NCI-H2227 (cell line): ENCODE data around the gene FAH.
A peak's percentile ranks its signal among the peaks of the same experiment; 100 is the strongest.
"Not testable (repeated sequence)": the region's sequence is repeated elsewhere in the genome, so short reads cannot be mapped to it uniquely, and the experiment has no call there.

Experiments
- DNase-seq: peaks from one replicate; lab custom pipeline; 2025; ENCODE audit not compliant: unreplicated experiment; lab: John Stamatoyannopoulos, UW

The FAH gene

DNA sequence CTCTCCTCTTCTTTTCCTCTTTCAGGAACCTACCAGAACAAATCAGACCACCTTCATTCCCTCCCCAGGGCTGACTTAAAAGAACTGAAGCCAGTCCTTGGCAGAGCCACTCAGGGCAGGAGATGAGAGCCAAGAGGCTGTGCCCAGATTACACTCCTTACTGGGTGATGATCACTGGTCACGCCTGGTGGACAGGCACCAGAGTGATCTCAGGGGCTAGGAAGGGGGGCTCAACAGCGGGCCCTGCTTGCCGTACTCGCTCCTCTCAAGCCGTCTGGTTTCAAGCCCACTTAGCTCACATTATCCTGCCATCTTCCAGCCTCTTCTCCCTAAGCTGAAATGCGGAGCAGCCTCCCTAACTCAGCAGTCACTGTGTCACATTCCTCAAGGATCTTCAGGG lies 1.7 kb upstream of the FAH start:
- no peak for DNase-seq

GRCh38 chr15:80151576-80151975 lies 1.2 kb upstream of the FAH start:
- DNase-seq: no peak

DNA sequence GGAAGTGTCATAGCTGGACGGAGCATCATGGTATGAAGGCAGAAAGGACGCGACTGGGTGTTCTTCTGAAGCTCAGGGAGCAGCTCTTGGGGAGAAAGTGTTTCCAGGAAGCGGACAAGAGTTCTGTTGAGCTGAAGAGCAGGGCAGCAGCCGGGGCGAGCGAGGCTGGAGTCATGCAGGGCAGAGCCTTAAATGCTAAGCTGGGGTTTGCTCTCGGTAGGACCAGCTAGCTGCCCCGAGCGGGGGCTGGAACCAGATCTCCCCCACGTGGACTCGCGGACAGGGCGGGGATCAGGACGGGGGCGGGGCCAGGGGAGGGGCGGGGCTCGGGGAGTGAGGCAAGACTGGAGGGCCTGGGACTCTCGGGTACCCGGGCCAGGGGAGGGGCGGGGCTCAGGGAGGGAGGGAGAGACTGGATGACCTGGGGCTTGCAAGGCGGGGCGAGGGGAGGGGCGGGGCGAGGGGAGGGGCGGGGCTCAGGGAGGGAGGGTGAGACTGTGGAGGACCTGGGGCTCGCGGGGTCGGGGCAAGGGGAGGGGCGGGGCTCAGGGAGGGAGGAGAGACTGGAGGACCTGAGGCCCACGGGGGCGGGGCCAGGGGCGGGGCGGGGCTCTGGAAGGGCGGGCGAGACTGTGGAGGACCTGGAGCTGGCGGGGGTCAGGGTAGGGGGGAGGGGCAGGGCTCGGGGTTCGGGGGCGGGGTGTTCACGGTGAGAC lies 461 bp upstream of the FAH start:
- peak; percentile 77 for DNase-seq

GRCh38 chr15:80153900-80154299 lies 1.1 kb downstream of the FAH start:
- DNase-seq: no peak

- DNase-seq: peak; percentile 21
Observed at GRCh38 chr15:80154336-80154735, 1.5 kb downstream of the FAH start.

DNA sequence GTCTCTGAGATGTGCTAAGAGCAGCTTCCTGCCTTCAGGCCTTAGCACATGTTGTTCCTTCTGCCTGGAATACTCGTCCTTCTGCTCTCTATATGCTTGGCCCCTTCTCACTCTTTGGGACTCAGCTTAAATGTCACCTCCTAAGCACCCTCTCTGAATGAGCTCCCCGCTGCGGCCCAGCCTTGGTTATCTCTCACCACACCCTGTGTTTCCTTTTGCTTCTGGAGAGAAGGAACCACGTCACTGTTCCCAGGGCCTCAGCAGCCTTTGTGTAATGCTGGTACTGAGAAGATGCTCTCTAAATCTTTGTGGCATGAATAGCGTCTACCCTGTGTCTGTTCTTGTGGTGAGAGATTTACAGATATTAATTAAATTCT lies 2.2 kb downstream of the FAH start:
- no peak for DNase-seq

GRCh38 chr15:80155378-80156175 lies 2.8 kb downstream of the FAH start:
- not testable (repeated sequence) for DNase-seq

GRCh38 chr15:80156176-80156720 lies 3.4 kb downstream of the FAH start:
- DNase-seq: no peak

- DNase-seq: no peak
Observed at GRCh38 chr15:80157215-80157614, 4.4 kb downstream of the FAH start.

DNA sequence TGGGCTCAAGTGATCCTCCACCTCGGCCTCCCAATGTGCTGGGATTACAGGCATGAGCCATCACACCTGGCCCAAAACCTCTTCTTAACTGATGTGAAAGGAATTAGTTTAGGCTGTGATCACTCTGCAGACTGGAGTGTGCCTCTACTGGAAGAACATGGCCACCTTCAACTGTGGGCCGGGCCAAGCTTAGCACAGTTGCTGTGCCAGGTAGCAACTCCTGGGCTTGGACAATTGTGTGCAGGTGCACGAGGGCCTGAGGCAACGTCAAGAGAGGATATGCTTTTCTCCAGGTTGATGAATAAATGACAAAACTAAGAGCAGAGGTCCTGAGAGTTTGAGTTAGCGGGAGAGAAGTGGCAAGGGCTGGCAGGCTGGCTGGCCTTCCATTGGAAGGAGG lies 6.5 kb downstream of the FAH start:
- DNase-seq: no peak

GRCh38 chr15:80159811-80160569 lies 7.2 kb downstream of the FAH start:
- no peak for DNase-seq

DNA sequence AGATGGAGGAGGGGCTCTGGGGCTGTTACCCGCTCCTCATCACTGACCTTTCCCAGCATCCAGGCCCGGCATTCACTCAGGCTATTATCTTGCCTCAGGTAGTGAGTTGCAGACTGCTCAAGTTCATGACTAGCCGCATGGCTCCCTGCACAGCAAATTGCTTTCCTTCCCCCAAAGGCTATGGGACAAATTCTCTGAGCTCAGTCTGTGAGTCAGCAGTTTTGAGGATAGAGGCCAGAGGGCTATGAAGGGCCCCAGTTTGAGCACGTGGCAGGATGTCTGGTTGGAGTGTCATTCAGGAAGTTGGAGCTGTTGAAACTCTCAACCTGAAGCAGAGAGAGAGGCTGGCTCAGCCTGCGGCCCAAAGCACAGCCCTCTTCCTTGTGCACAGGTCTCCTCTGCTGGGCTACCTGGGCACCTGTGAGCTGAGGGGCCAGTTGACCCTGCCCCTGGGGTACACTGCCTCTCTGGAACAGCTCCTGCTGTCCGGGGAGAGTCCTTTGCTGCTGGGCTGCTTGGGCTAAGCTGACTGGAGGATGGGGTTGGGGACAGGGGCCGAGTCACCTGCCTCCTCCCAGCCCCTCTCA lies 7.9 kb downstream of the FAH start:
- DNase-seq: no peak

- no peak for DNase-seq
Observed at GRCh38 chr15:80161468-80162016, 8.7 kb downstream of the FAH start.

DNA sequence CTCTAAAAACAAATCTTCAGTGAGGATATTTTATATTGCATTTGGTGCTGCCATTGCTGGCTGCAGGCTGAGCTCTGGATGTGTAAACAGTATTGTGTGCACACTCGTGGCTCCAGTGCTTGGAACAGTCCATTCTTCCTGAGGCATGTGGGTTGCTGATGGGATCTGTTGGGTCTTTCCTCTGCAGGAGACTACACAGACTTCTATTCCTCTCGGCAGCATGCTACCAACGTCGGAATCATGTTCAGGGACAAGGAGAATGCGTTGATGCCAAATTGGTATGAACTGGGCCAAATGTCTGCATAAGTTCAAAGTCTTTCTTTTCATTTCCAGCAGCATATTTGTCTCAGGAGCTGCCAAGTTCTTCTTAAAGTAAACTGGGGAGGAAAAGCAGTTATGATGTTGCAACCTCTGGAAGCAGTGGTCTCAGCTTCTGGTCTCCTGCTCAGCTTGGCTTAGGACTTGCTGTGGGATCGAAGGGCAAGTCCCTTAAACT lies 9.3 kb downstream of the FAH start:
- DNase-seq: no peak

DNA sequence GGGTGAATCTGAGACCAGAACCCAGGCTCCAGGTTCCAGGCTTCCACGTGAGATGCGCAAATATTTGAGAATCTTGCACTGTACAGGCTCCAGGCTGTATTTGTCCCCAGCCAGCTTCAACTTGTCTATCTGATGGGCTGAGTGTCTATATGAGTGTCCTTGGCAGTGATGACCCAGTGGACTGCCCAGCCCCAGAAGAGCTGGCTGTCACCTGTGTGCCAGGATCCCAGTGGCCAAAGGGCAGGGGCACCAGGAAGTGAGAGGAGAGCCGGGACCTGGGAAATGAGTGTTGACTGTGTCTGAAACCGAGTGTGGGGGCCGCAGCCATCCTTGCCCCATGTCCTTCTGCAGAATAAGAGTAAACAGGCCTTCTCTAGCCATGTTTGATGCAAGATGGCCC lies 10.4 kb downstream of the FAH start:
- no peak for DNase-seq

GRCh38 chr15:80163897-80164296 lies 11.1 kb downstream of the FAH start:
- DNase-seq: no peak

DNA sequence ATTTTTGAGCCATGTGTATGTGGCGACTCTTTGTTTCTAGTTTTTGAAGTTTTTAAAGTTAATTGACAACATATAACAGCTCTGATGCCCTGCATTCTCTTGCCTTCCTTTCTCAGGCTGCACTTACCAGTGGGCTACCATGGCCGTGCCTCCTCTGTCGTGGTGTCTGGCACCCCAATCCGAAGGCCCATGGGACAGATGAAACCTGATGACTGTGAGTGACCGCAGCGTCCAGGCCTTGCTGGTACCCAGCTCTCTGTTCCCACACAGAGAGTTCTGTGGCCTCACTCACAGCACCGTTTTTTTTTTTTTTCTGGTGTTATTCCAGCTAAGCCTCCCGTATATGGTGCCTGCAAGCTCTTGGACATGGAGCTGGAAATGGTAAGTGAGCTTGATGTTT lies 15.1 kb downstream of the FAH start:
- no peak for DNase-seq

DNA sequence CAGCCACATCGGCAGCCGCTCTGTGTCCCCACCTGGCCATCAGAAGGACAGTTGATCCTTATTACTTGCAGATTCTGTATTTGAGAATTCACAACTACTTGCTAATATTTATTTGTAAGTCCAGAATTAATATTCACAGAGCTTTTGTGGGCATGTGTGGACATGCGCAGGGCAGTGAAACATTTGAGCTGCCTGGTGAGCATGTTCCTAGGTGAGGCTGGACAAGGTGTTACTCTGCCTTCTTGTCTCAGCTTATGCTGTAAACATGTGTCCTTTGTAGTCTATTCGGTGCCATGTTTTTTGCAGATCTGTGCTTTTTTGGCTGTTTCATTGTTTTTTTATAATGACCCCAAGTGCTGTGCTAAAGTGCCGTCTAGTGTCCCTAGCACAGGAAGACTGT lies 15.6 kb downstream of the FAH start:
- DNase-seq: no peak

DNA sequence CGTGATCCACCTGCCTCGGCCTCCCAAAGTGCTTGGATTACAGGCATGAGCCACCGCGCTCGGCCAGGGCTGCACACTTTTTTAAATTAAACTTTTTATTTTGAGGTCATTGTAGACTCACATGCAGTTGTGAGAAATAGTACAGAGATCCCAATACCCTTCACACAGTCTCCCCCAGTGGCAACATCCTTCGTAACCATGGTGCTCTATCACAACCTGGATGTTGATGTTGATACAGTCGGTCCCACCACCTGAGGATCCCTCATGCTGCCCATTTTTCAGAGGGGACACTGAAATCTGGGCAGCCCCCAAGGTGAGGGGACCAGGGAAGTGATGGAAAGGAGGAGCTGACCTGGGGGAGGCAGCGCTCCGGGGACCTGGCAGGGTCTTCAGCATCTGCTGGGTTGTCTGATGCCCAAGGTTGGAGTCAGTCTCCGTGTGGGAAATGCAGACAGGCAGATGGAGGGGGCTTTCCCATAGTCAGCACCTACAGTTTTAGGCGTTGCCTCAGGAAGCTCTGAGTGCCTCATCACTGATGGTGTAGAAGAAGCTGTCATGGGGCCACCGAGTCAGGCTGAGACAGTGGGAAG lies 17.1 kb downstream of the FAH start:
- DNase-seq: no peak

- no peak for DNase-seq
Observed at GRCh38 chr15:80170596-80170995, 17.8 kb downstream of the FAH start.
